WTC11 (cell line): Measurements from ENCODE around the gene PPID. TPM values are rescaled to one million over a fixed set of nuclear protein-coding genes. Genes with fewer than 3 reads are reported as not detected.

Experiments
- ATAC-seq: fragments of 200-7000 bp; cut with Tn5 transposase; 2 replicates; pipeline ENCODE4 v1.10.0; 2021; ENCODE audit warnings: mild to moderate bottlenecking, moderate library complexity
- CTCF ChIA-PET: fragments of 300-600 bp; sonication (Branson Sonifier 250); formaldehyde crosslinking; loops from one replicate; lab custom pipeline; 2021; ENCODE audit warnings: antibody characterized with exemption; lab: Charles Lee
- POLR2A ChIA-PET: fragments of 350-600 bp; sonication (Branson Sonifier 250); formaldehyde crosslinking; loops from one replicate; lab custom pipeline; 2021; ENCODE audit warnings: antibody characterized with exemption; lab: Charles Lee
- DNase-seq: peaks from one replicate; pipeline ENCODE4 v3.0.0; 2021; ENCODE audit warnings: low spot score
- H3K27ac Mint-ChIP-seq: 2 replicates; pipeline ENCODE4 v1.8.0; 2021; ENCODE audit warnings: mixed read lengths
- H3K27me3 Mint-ChIP-seq: 2 replicates; pipeline ENCODE4 v1.8.0; 2021; ENCODE audit warnings: low read depth, mild to moderate bottlenecking, moderate library complexity, mixed read lengths
- H3K36me3 Mint-ChIP-seq: 2 replicates; pipeline ENCODE4 v1.8.0; 2021; ENCODE audit warnings: mixed read lengths
- H3K4me1 Mint-ChIP-seq: 2 replicates; pipeline ENCODE4 v1.8.0; 2022; ENCODE audit warnings: mixed read lengths
- H3K4me3 Mint-ChIP-seq: 2 replicates; pipeline ENCODE4 v1.8.0; 2021; ENCODE audit warnings: mild to moderate bottlenecking, moderate library complexity, mixed read lengths
- H3K9me3 Mint-ChIP-seq: 2 replicates; pipeline ENCODE4 v1.8.0; 2021; ENCODE audit warnings: mixed read lengths
- CREB1 ChIP-seq: sonication (generic); formaldehyde crosslinking; IDR thresholded peaks from 2 replicates; pipeline ENCODE4 v1.8.0; 2023; ENCODE audit warnings: mild to moderate bottlenecking, missing genetic modification reagents
- ESRRA ChIP-seq: sonication (generic); formaldehyde crosslinking; IDR thresholded peaks from 2 replicates; pipeline ENCODE4 v1.8.1; 2022; ENCODE audit warnings: mild to moderate bottlenecking, missing genetic modification reagents, borderline replicate concordance
- FOXJ3 ChIP-seq: sonication (generic); formaldehyde crosslinking; IDR thresholded peaks from 2 replicates; pipeline ENCODE4 v1.9.0; 2021; ENCODE audit warnings: missing genetic modification reagents, mild to moderate bottlenecking, borderline replicate concordance
- FOXK1 ChIP-seq: sonication (generic); formaldehyde crosslinking; IDR thresholded peaks from 2 replicates; pipeline ENCODE4 v1.8.0; 2022; ENCODE audit warnings: mild to moderate bottlenecking, moderate library complexity, missing genetic modification reagents
- NFE2L1 ChIP-seq: sonication (generic); formaldehyde crosslinking; IDR thresholded peaks from 2 replicates; pipeline ENCODE4 v1.8.1; 2023; ENCODE audit warnings: missing genetic modification reagents
- OVOL2 ChIP-seq: fragments of 250-450 bp; sonication (Bioruptor Pico); IDR thresholded peaks from 2 replicates; pipeline ENCODE4 v1.9.0; 2021; ENCODE audit warnings: mild to moderate bottlenecking, borderline replicate concordance
- RORB ChIP-seq: fragments of 250-450 bp; sonication (Bioruptor Pico); IDR thresholded peaks from 2 replicates; pipeline ENCODE4 v1.9.0; 2021; ENCODE audit warnings: mild to moderate bottlenecking
- SOX15 ChIP-seq: fragments of 250-450 bp; sonication (Bioruptor Pico); IDR thresholded peaks from 2 replicates; pipeline ENCODE4 v1.9.0; 2021; ENCODE audit warnings: mild to moderate bottlenecking
- TCF7 ChIP-seq: sonication (generic); formaldehyde crosslinking; IDR thresholded peaks from 2 replicates; pipeline ENCODE4 v1.8.0; 2022; ENCODE audit warnings: mild to moderate bottlenecking, low read depth, missing genetic modification reagents, moderate library complexity
- ZBTB21 ChIP-seq: sonication (generic); formaldehyde crosslinking; IDR thresholded peaks from 2 replicates; pipeline ENCODE4 v1.8.1; 2023; ENCODE audit warnings: mild to moderate bottlenecking, missing genetic modification reagents, borderline replicate concordance
- total RNA-seq: library from RNA; stranded (reverse); gene quantifications from 3 replicates; pipeline ENCODE4 v1.2.3, GENCODE V29; 2021
- TF ChIP-seq, protein P1 (sequence below): fragments of 250-450 bp; sonication (Bioruptor Pico); IDR thresholded peaks from 2 replicates; pipeline ENCODE4 v1.9.0; 2021; ENCODE audit warnings: mild to moderate bottlenecking, borderline replicate concordance
- TF ChIP-seq, protein P2 (sequence below): fragments of 250-450 bp; sonication (Bioruptor Pico); IDR thresholded peaks from 2 replicates; pipeline ENCODE4 v1.9.0; 2021; ENCODE audit warnings: moderate library complexity, mild to moderate bottlenecking, inconsistent platforms, borderline replicate concordance
- TF ChIP-seq, protein P3 (sequence below): sonication (generic); formaldehyde crosslinking; IDR thresholded peaks from 2 replicates; pipeline ENCODE4 v1.8.0; 2022; ENCODE audit warnings: mild to moderate bottlenecking, missing genetic modification reagents
- TF ChIP-seq, protein P4 (sequence below): sonication (generic); formaldehyde crosslinking; conservative IDR thresholded peaks from 2 replicates; pipeline ENCODE4 v1.8.1; 2022; ENCODE audit warnings: mild to moderate bottlenecking, missing genetic modification reagents
- TF ChIP-seq, protein P5 (sequence below): sonication (generic); formaldehyde crosslinking; IDR thresholded peaks from 2 replicates; pipeline ENCODE4 v1.8.0; 2022; ENCODE audit warnings: mild to moderate bottlenecking, missing genetic modification reagents
- TF ChIP-seq, protein P6 (sequence below): sonication (generic); formaldehyde crosslinking; IDR thresholded peaks from 2 replicates; pipeline ENCODE4 v1.8.0; 2022; ENCODE audit warnings: missing genetic modification reagents
- TF ChIP-seq, protein P7 (sequence below): sonication (generic); formaldehyde crosslinking; IDR thresholded peaks from 2 replicates; pipeline ENCODE4 v1.8.1; 2022; ENCODE audit warnings: mild to moderate bottlenecking, missing genetic modification reagents, moderate library complexity, borderline replicate concordance
- TF ChIP-seq, protein P8 (sequence below): sonication (generic); formaldehyde crosslinking; IDR thresholded peaks from 2 replicates; pipeline ENCODE4 v1.8.1; 2023; ENCODE audit warnings: mild to moderate bottlenecking, missing genetic modification reagents
- TF ChIP-seq, protein P9 (sequence below): sonication (generic); formaldehyde crosslinking; IDR thresholded peaks from 2 replicates; pipeline ENCODE4 v1.8.1; 2023; ENCODE audit warnings: mild to moderate bottlenecking, missing genetic modification reagents, moderate library complexity

PPID gene
- total RNA-seq, 1 experiment from 2014 or later: 40.5 TPM

DNA sequence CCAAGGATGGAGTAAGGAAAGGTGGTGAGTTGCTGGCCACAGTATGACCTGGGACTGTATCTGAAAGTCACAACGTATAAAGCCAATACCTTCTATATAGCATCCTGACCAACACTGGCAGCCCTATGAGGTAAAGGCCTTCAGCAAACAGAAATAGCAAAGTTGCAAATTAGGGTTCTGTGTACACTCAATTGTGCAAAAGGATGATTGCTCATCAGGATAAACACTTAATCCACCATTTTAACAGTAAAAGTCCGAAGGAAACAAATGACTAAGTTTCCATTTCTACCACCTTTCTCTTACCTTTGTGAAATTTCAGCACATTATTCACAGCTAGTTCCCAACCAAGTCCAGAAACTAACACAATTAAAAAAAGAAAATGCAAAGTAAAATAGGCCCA is 44.3 kb upstream of the PPID start:
- peaks cover 22% of the 10 kb centered on the region for H3K27me3 Mint-ChIP-seq
- ChIA-PET CTCF (no interaction called here), POLR2A (no interaction called here)
- no peak for ATAC-seq
- no peaks in the 10 kb centered on the region for H3K9me3 Mint-ChIP-seq
- H3K4me1 Mint-ChIP-seq: peaks cover 29% of the 10 kb centered on the region
- H3K4me3 Mint-ChIP-seq: peak overlapping the region; percentile 72
- no peak for DNase-seq
- TF ChIP-seq OVOL2 (no peak), FOXK1 (CRISPR knock-in tag) (no peak), TCF7 (CRISPR knock-in tag) (no peak), SOX15 (CRISPR knock-in tag) (no peak), RORB (CRISPR knock-in tag) (no peak), NFE2L1 (no peak), ZBTB21 (CRISPR knock-in tag) (no peak), FOXJ3 (CRISPR knock-in tag) (no peak), ESRRA (CRISPR knock-in tag) (no peak), CREB1 (no peak)
- TF ChIP-seq, protein P1, sequence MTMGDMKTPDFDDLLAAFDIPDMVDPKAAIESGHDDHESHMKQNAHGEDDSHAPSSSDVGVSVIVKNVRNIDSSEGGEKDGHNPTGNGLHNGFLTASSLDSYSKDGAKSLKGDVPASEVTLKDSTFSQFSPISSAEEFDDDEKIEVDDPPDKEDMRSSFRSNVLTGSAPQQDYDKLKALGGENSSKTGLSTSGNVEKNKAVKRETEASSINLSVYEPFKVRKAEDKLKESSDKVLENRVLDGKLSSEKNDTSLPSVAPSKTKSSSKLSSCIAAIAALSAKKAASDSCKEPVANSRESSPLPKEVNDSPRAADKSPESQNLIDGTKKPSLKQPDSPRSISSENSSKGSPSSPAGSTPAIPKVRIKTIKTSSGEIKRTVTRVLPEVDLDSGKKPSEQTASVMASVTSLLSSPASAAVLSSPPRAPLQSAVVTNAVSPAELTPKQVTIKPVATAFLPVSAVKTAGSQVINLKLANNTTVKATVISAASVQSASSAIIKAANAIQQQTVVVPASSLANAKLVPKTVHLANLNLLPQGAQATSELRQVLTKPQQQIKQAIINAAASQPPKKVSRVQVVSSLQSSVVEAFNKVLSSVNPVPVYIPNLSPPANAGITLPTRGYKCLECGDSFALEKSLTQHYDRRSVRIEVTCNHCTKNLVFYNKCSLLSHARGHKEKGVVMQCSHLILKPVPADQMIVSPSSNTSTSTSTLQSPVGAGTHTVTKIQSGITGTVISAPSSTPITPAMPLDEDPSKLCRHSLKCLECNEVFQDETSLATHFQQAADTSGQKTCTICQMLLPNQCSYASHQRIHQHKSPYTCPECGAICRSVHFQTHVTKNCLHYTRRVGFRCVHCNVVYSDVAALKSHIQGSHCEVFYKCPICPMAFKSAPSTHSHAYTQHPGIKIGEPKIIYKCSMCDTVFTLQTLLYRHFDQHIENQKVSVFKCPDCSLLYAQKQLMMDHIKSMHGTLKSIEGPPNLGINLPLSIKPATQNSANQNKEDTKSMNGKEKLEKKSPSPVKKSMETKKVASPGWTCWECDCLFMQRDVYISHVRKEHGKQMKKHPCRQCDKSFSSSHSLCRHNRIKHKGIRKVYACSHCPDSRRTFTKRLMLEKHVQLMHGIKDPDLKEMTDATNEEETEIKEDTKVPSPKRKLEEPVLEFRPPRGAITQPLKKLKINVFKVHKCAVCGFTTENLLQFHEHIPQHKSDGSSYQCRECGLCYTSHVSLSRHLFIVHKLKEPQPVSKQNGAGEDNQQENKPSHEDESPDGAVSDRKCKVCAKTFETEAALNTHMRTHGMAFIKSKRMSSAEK: no peak
- TF ChIP-seq, protein P2, sequence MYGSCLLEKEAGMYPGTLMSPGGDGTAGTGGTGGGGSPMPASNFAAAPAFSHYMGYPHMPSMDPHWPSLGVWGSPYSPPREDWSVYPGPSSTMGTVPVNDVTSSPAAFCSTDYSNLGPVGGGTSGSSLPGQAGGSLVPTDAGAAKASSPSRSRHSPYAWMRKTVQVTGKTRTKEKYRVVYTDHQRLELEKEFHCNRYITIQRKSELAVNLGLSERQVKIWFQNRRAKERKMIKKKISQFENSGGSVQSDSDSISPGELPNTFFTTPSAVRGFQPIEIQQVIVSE (CRISPR knock-in tag): no peak
- TF ChIP-seq, protein P3, sequence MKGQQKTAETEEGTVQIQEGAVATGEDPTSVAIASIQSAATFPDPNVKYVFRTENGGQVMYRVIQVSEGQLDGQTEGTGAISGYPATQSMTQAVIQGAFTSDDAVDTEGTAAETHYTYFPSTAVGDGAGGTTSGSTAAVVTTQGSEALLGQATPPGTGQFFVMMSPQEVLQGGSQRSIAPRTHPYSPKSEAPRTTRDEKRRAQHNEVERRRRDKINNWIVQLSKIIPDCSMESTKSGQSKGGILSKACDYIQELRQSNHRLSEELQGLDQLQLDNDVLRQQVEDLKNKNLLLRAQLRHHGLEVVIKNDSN: no peak
- TF ChIP-seq, protein P4, sequence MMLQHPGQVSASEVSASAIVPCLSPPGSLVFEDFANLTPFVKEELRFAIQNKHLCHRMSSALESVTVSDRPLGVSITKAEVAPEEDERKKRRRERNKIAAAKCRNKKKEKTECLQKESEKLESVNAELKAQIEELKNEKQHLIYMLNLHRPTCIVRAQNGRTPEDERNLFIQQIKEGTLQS (CRISPR knock-in tag): no peak
- TF ChIP-seq, protein P5, sequence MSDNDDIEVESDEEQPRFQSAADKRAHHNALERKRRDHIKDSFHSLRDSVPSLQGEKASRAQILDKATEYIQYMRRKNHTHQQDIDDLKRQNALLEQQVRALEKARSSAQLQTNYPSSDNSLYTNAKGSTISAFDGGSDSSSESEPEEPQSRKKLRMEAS: no peak
- TF ChIP-seq, protein P6, sequence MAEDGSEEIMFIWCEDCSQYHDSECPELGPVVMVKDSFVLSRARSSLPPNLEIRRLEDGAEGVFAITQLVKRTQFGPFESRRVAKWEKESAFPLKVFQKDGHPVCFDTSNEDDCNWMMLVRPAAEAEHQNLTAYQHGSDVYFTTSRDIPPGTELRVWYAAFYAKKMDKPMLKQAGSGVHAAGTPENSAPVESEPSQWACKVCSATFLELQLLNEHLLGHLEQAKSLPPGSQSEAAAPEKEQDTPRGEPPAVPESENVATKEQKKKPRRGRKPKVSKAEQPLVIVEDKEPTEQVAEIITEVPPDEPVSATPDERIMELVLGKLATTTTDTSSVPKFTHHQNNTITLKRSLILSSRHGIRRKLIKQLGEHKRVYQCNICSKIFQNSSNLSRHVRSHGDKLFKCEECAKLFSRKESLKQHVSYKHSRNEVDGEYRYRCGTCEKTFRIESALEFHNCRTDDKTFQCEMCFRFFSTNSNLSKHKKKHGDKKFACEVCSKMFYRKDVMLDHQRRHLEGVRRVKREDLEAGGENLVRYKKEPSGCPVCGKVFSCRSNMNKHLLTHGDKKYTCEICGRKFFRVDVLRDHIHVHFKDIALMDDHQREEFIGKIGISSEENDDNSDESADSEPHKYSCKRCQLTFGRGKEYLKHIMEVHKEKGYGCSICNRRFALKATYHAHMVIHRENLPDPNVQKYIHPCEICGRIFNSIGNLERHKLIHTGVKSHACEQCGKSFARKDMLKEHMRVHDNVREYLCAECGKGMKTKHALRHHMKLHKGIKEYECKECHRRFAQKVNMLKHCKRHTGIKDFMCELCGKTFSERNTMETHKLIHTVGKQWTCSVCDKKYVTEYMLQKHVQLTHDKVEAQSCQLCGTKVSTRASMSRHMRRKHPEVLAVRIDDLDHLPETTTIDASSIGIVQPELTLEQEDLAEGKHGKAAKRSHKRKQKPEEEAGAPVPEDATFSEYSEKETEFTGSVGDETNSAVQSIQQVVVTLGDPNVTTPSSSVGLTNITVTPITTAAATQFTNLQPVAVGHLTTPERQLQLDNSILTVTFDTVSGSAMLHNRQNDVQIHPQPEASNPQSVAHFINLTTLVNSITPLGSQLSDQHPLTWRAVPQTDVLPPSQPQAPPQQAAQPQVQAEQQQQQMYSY (CRISPR knock-in tag): no peak
- TF ChIP-seq, protein P7, sequence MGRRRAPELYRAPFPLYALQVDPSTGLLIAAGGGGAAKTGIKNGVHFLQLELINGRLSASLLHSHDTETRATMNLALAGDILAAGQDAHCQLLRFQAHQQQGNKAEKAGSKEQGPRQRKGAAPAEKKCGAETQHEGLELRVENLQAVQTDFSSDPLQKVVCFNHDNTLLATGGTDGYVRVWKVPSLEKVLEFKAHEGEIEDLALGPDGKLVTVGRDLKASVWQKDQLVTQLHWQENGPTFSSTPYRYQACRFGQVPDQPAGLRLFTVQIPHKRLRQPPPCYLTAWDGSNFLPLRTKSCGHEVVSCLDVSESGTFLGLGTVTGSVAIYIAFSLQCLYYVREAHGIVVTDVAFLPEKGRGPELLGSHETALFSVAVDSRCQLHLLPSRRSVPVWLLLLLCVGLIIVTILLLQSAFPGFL (CRISPR knock-in tag): no peak
- TF ChIP-seq, protein P8, sequence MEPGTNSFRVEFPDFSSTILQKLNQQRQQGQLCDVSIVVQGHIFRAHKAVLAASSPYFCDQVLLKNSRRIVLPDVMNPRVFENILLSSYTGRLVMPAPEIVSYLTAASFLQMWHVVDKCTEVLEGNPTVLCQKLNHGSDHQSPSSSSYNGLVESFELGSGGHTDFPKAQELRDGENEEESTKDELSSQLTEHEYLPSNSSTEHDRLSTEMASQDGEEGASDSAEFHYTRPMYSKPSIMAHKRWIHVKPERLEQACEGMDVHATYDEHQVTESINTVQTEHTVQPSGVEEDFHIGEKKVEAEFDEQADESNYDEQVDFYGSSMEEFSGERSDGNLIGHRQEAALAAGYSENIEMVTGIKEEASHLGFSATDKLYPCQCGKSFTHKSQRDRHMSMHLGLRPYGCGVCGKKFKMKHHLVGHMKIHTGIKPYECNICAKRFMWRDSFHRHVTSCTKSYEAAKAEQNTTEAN (CRISPR knock-in tag): no peak
- TF ChIP-seq, protein P9, sequence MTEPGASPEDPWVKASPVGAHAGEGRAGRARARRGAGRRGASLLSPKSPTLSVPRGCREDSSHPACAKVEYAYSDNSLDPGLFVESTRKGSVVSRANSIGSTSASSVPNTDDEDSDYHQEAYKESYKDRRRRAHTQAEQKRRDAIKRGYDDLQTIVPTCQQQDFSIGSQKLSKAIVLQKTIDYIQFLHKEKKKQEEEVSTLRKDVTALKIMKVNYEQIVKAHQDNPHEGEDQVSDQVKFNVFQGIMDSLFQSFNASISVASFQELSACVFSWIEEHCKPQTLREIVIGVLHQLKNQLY (CRISPR knock-in tag): no peak
- TF ChIP-seq, all 79 proteins: peak for 0
- H3K27ac Mint-ChIP-seq: no peak overlapping the region
- no peaks in the 10 kb centered on the region for H3K36me3 Mint-ChIP-seq
